H1 (cell line): ENCODE measurements around the gene CAMK2A. TPM values are rescaled to one million over a fixed set of nuclear protein-coding genes. Genes with fewer than 3 reads are reported as not detected.

Source experiments
- CTCF ChIA-PET: fragments of 300-600 bp; sonication (Branson Sonifier 250); formaldehyde crosslinking; loops from one replicate; lab custom pipeline; 2021; ENCODE audit not compliant: partially characterized antibody; lab: Charles Lee
- POLR2A ChIA-PET: fragments of 300-600 bp; sonication (Branson Sonifier 250); formaldehyde crosslinking; loops from one replicate; lab custom pipeline; 2021; ENCODE audit warnings: inconsistent platforms; ENCODE audit not compliant: partially characterized antibody; lab: Charles Lee
- DNase-seq, 2 experiments: peaks; one replicate each; pipeline versions ENCODE4 v3.0.0 to v3.0.0-alpha.2; 2010 to 2022; ENCODE audit warnings: low spot score in 2 of 2, low read depth in 1 of 2, mixed read lengths in 1 of 2
- FAIRE-seq: peaks from 2 replicates; lab custom pipeline; 2011; peaks lifted over from hg19 to GRCh38; lab: Jason Lieb, UNC
- H2AFZ ChIP-seq: 2 replicates; pipeline ENCODE4 v1.8.1; 2012; ENCODE audit warnings: low read length, inconsistent platforms
- H2AK5ac ChIP-seq: 2 replicates; pipeline ENCODE4 v1.6.1; 2013; ENCODE audit warnings: low read depth, low read length
- H2BK120ac ChIP-seq: replicated peaks from 2 replicates; pipeline ENCODE3; 2013; ENCODE audit warnings: low read depth, low read length, inconsistent platforms
- H2BK12ac ChIP-seq: 2 replicates; pipeline ENCODE4 v1.6.1; 2013; ENCODE audit warnings: low read depth, low read length
- H2BK15ac ChIP-seq: 2 replicates; pipeline ENCODE4 v1.6.1; 2013; ENCODE audit warnings: low read length
- H2BK20ac ChIP-seq: 2 replicates; pipeline ENCODE4 v1.6.1; 2013; ENCODE audit warnings: low read length
- H2BK5ac ChIP-seq: 2 replicates; pipeline ENCODE4 v1.6.1; 2013; ENCODE audit warnings: low read depth, low read length
- H3K14ac ChIP-seq: 2 replicates; pipeline ENCODE4 v1.6.1; 2013; ENCODE audit warnings: inconsistent platforms; ENCODE audit not compliant: insufficient read length
- H3K18ac ChIP-seq: 2 replicates; pipeline ENCODE4 v1.6.1; 2013; ENCODE audit warnings: low read length; ENCODE audit errors: extremely low read depth
- H3K23ac ChIP-seq: 2 replicates; pipeline ENCODE4 v1.6.1; 2013; ENCODE audit warnings: inconsistent platforms; ENCODE audit not compliant: insufficient read length
- H3K23me2 ChIP-seq: 2 replicates; pipeline ENCODE4 v1.6.1; 2013; ENCODE audit warnings: low read depth, low read length
- H3K27ac ChIP-seq: 2 replicates; pipeline ENCODE4 v1.6.1; 2011; ENCODE audit warnings: low read depth, low read length, inconsistent platforms
- H3K27me3 ChIP-seq, 4 experiments: replicated peaks in 1 of 4; 1 replicate in 1 of 4; 2 replicates in 3 of 4; pipeline versions ENCODE4 v1.6.1 to v1.8.1; 2011 to 2013; ENCODE audit warnings: low read length in 3 of 4, mild to moderate bottlenecking in 3 of 4, inconsistent platforms in 2 of 4, mixed read lengths in 2 of 4, moderate library complexity in 1 of 4; ENCODE audit not compliant: control insufficient read depth in 3 of 4, insufficient read depth in 3 of 4; ENCODE audit errors: extremely low read depth in 1 of 4
- H3K36me3 ChIP-seq, 4 experiments: 2 replicates each; pipeline versions ENCODE4 v1.6.1 to v1.8.1; 2011 to 2013; ENCODE audit warnings: mild to moderate bottlenecking in 4 of 4, low read length in 3 of 4, moderate library complexity in 2 of 4, control low read depth in 1 of 4, inconsistent platforms in 1 of 4; ENCODE audit not compliant: insufficient read depth in 4 of 4, control insufficient read depth in 2 of 4
- H3K4ac ChIP-seq: replicated peaks from 2 replicates; pipeline ENCODE3; 2013; ENCODE audit warnings: low read length, low read depth, mixed read lengths, inconsistent platforms; ENCODE audit not compliant: insufficient read length
- H3K4me1 ChIP-seq, 4 experiments: replicated peaks in 1 of 4; 1 replicate in 1 of 4; 2 replicates in 3 of 4; pipeline versions ENCODE4 v1.6.1 to v1.8.1; 2011 to 2013; ENCODE audit warnings: low read length in 3 of 4, inconsistent platforms in 2 of 4, mixed read lengths in 1 of 4; ENCODE audit not compliant: insufficient read depth in 4 of 4, control insufficient read depth in 3 of 4
- H3K4me2 ChIP-seq, 2 experiments: 2 replicates each; pipeline versions ENCODE4 v1.6.1 to v1.8.1; 2011 to 2013; ENCODE audit warnings: low read depth in 2 of 2, low read length in 2 of 2, control low read depth in 1 of 2, inconsistent platforms in 1 of 2, mild to moderate bottlenecking in 1 of 2; ENCODE audit not compliant: insufficient read depth in 1 of 2
- H3K4me3 ChIP-seq, 4 experiments: fragments of 200-600, 300-600 bp in 1 of 4; sonication (generic), shearing (Covaris generic), sonication (Bioruptor Twin) in 1 of 4; 2 replicates each; pipeline versions ENCODE4 v1.5.1 to v1.8.1; 2011 to 2016; ENCODE audit warnings: low read length in 4 of 4, low read depth in 3 of 4, control low read depth in 2 of 4, inconsistent platforms in 2 of 4, mild to moderate bottlenecking in 2 of 4, mixed read lengths in 1 of 4, moderate library complexity in 1 of 4; ENCODE audit not compliant: insufficient read depth in 2 of 4; ENCODE audit errors: extremely low read depth in 1 of 4
- H3K56ac ChIP-seq: replicated peaks from 2 replicates; pipeline ENCODE3; 2013; ENCODE audit warnings: low read depth, mild to moderate bottlenecking, mixed read lengths, low read length, inconsistent platforms; ENCODE audit not compliant: insufficient read length
- H3K79me1 ChIP-seq: 2 replicates; pipeline ENCODE4 v1.6.1; 2013; ENCODE audit warnings: low read depth, low read length, control low read depth
- H3K79me2 ChIP-seq, 2 experiments: 2 replicates each; pipeline versions ENCODE4 v1.6.1 to v1.8.1; 2012 to 2013; ENCODE audit warnings: low read length in 2 of 2, mild to moderate bottlenecking in 2 of 2, inconsistent platforms in 1 of 2; ENCODE audit not compliant: insufficient read depth in 2 of 2, control insufficient read depth in 1 of 2
- H3K9ac ChIP-seq, 4 experiments: replicated peaks in 1 of 4; 1 replicate in 1 of 4; 2 replicates in 3 of 4; pipeline versions ENCODE4 v1.6.1 to v1.8.1; 2011 to 2013; ENCODE audit warnings: low read depth in 3 of 4, low read length in 3 of 4, control low read depth in 2 of 4, mild to moderate bottlenecking in 2 of 4, moderate library complexity in 2 of 4, inconsistent platforms in 1 of 4; ENCODE audit errors: extremely low read depth in 1 of 4
- H3K9me3 ChIP-seq, 2 experiments: 2 replicates each; pipeline versions ENCODE4 v1.6.1 to v1.8.1; 2012 to 2013; ENCODE audit warnings: mild to moderate bottlenecking in 2 of 2, moderate library complexity in 2 of 2, control low read depth in 1 of 2, inconsistent platforms in 1 of 2, low read depth in 1 of 2, low read length in 1 of 2, mixed read lengths in 1 of 2; ENCODE audit not compliant: insufficient read depth in 2 of 2
- H4K20me1 ChIP-seq, 2 experiments: replicated peaks in 1 of 2; 2 replicates each; pipeline versions ENCODE3 to v1.8.1; 2011 to 2013; ENCODE audit warnings: inconsistent platforms in 2 of 2, low read length in 2 of 2, mild to moderate bottlenecking in 1 of 2; ENCODE audit not compliant: insufficient read depth in 2 of 2, control insufficient read depth in 1 of 2
- H4K5ac ChIP-seq: 2 replicates; pipeline ENCODE4 v1.6.1; 2013; ENCODE audit warnings: low read length, low read depth, mixed read lengths, inconsistent platforms; ENCODE audit not compliant: insufficient read length
- H4K8ac ChIP-seq: 2 replicates; pipeline ENCODE4 v1.8.0; 2013; ENCODE audit warnings: mild to moderate bottlenecking, moderate library complexity, low read length, inconsistent platforms; ENCODE audit not compliant: insufficient read depth; ENCODE audit errors: extremely low read depth
- H4K91ac ChIP-seq: replicated peaks from 2 replicates; pipeline ENCODE3; 2013; ENCODE audit warnings: low read length, mixed read lengths, inconsistent platforms; ENCODE audit not compliant: insufficient read length
- ASH2L ChIP-seq: fragments of 200-600, 300-600 bp; sonication (generic); IDR thresholded peaks from one replicate; pipeline ENCODE4 v1.7.1; 2017; ENCODE audit warnings: low read length
- BCL11A ChIP-seq, 2 experiments: IDR thresholded peaks; one replicate each; pipeline ENCODE4 v1.6.1; 2011; ENCODE audit warnings: low read depth in 2 of 2, low read length in 2 of 2, mild to moderate bottlenecking in 2 of 2
- EP300 ChIP-seq, 2 experiments: IDR thresholded peaks; 1 replicate in 1 of 2; 2 replicates in 1 of 2; pipeline ENCODE4 v1.6.1; 2011 to 2012; ENCODE audit warnings: low read depth in 2 of 2, low read length in 2 of 2, mild to moderate bottlenecking in 2 of 2, borderline replicate concordance in 1 of 2, inconsistent platforms in 1 of 2, moderate library complexity in 1 of 2
- GABPA ChIP-seq: IDR thresholded peaks from 2 replicates; pipeline ENCODE4 v1.6.1; 2011; ENCODE audit warnings: mild to moderate bottlenecking, low read length, moderate library complexity, borderline replicate concordance; ENCODE audit not compliant: insufficient read depth
- GTF2F1 ChIP-seq: IDR thresholded peaks from 2 replicates; pipeline ENCODE4 v1.6.1; 2012; ENCODE audit warnings: low read depth, low read length, improper control_type of control experiment, borderline replicate concordance
- KDM5A ChIP-seq: fragments of 200-600 bp; IDR thresholded peaks from 2 replicates; pipeline ENCODE4 v1.7.1; 2012; ENCODE audit warnings: mild to moderate bottlenecking, low read length, inconsistent platforms, mixed read lengths
- MAX ChIP-seq: IDR thresholded peaks from 2 replicates; pipeline ENCODE4 v1.6.1; 2012; ENCODE audit warnings: inconsistent platforms
- RBBP5 ChIP-seq: IDR thresholded peaks from 2 replicates; pipeline ENCODE4 v1.7.1; 2012; ENCODE audit warnings: low read depth, mild to moderate bottlenecking, inconsistent platforms, low read length, moderate library complexity, borderline replicate concordance
- TAF1 ChIP-seq: IDR thresholded peaks from 2 replicates; pipeline ENCODE4 v1.6.1; 2011; ENCODE audit warnings: mild to moderate bottlenecking, low read depth, low read length
- TBP ChIP-seq: IDR thresholded peaks from 2 replicates; pipeline ENCODE4 v1.6.1; 2011; ENCODE audit warnings: low read depth, low read length, improper control_type of control experiment
- YY1 ChIP-seq: IDR thresholded peaks from 2 replicates; pipeline ENCODE4 v1.6.1; 2011; ENCODE audit warnings: low read depth, mild to moderate bottlenecking, low read length
- WGBS, 2 experiments: shearing (Covaris generic) in 1 of 2; methylation state at CpG; one replicate each; pipeline versions ENCODE4 v1.1.6 to v1.1.7; 2013 to 2015; ENCODE audit warnings: low lambda C conversion rate in 2 of 2, mixed read lengths in 2 of 2, inconsistent platforms in 1 of 2, low coverage in 1 of 2, missing lambda C conversion rate in 1 of 2; ENCODE audit not compliant: insufficient replicate concordance in 2 of 2, insufficient coverage in 1 of 2, insufficient read length in 1 of 2; ENCODE audit errors: extremely low coverage in 1 of 2, missing lambda C conversion rate in 1 of 2; 5-methylcytosine and 5-hydroxymethylcytosine counted together
- polyA plus RNA-seq, 7 experiments: library from polyadenylated mRNA; depleted of rRNA in 3 of 7; stranded (reverse) in 5 of 7; unstranded in 2 of 7; fragments of >200 nt in 5 of 7; fragments of 200-250 nt in 2 of 7; gene quantifications; 1 replicate in 5 of 7; 2 replicates in 1 of 7; 4 replicates in 1 of 7; pipeline versions ENCODE4 v1.2.1 to v1.2.3, GENCODE V29; 2011 to 2013; ENCODE audit warnings: missing spikeins in 2 of 7, mixed read lengths in 2 of 7
- total RNA-seq: library from RNA; stranded (reverse); fragmentation: NEBNext Ultra II Directional; extraction: Animal tissue kit (Norgen Biotek cat#: 25700); gene quantifications from 2 replicates; pipeline ENCODE4 v1.2.1, GENCODE V29; 2021
- TF ChIP-seq, protein P1 (sequence below): IDR thresholded peaks from 2 replicates; pipeline ENCODE4 v1.6.1; 2012; ENCODE audit warnings: inconsistent platforms

CAMK2A gene
- total and polyA plus RNA-seq, 2 of the 8 experiments (the other 6 are each of a cell fraction or from before 2014, with no cell fraction given): 0.20 to 0.28 TPM

DNA sequence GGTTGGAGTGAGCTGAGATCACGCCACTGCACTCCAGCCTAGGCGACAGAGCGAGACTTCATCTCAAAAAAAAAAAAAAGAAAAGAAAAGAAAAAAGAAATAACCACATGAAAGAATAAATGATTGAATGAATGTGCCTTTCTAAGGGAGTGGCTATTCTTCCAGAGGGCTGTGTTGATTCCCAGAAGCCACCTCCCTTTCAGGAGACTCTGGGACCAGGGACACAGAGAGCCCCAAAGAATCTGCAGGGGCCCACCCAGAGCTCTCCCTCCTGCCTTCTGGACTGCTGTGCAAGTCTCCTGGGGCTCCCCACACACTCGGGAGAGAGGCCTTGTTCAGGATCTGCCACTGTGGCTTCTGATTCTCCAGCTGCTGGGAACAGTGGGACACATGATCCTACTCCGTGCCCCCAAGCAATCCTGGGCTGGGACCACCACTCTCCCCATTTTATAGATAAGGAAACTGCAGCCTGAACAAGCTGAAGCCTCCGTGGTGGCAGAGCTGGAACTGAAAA, 23.6 kb downstream of the CAMK2A start:
- H4K91ac ChIP-seq: no peak overlapping the region
- no peak overlapping the region for H2BK15ac ChIP-seq
- H4K5ac ChIP-seq: no peak overlapping the region
- FAIRE-seq (no peak), DNase-seq (no peak)
- no peaks in the 10 kb centered on the region for H3K36me3 ChIP-seq
- no peaks in the 10 kb centered on the region for H3K9me3 ChIP-seq
- no peak overlapping the region for H3K4me2 ChIP-seq
- H3K79me2 ChIP-seq: peaks cover 0 to 2% of the 10 kb centered on the region in 2 experiments; a peak in 1 of 4 replicates
- 89% methylated on average over 5 of the region's 6 CpGs; no CpG with 5 or more reads in 1 of the 2 experiments for WGBS, 2 experiments
- H3K14ac ChIP-seq: no peak overlapping the region
- H3K27me3 ChIP-seq: peaks cover 0 to 2% (median 0%) of the 10 kb centered on the region in 4 experiments; a peak in 1 of 7 replicates
- no peak overlapping the region for H4K8ac ChIP-seq
- peaks cover 0 to 4% of the 10 kb centered on the region in 2 experiments for H4K20me1 ChIP-seq
- no peak overlapping the region for H3K27ac ChIP-seq
- no peak overlapping the region for H2AFZ ChIP-seq
- H3K23ac ChIP-seq: no peak overlapping the region
- no peak overlapping the region for H3K4ac ChIP-seq
- CTCF ChIA-PET: interaction anchor here (0.9 to 3.1 kb wide), 9 partner anchors 8 to 144 kb away, joined by 3 to 20 read pairs (median 4); no protein-coding TSS in a partner anchor
- TF ChIP-seq GTF2F1 (no peak), ASH2L (no peak), EP300 (IDR thresholded peaks at IDR 0.05; ENCODE audit: borderline replicate concordance in 1 of 2, low read depth in 2 of 2, low read length in 2 of 2) (no peak), MAX (no peak), YY1 (no peak), TBP (no peak), TAF1 (no peak), RBBP5 (no peak), GABPA (no peak), BCL11A (IDR thresholded peaks at IDR 0.05; ENCODE audit: low read depth in 2 of 2, low read length in 2 of 2) (no peak), KDM5A (no peak)
- TF ChIP-seq, protein P1, sequence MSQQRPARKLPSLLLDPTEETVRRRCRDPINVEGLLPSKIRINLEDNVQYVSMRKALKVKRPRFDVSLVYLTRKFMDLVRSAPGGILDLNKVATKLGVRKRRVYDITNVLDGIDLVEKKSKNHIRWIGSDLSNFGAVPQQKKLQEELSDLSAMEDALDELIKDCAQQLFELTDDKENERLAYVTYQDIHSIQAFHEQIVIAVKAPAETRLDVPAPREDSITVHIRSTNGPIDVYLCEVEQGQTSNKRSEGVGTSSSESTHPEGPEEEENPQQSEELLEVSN: no peak
- H3K23me2 ChIP-seq: peaks cover 6% of the 10 kb centered on the region
- H3K56ac ChIP-seq: no peak overlapping the region
- no peak overlapping the region for H3K18ac ChIP-seq
- H3K4me1 ChIP-seq: peaks cover 0 to 25% (median 4%) of the 10 kb centered on the region in 4 experiments; a peak in 6 of 7 replicates
- H3K79me1 ChIP-seq: no peaks in the 10 kb centered on the region
- no peak overlapping the region for H2BK120ac ChIP-seq
- H2BK20ac ChIP-seq: no peak overlapping the region
- H3K9ac ChIP-seq: no peak overlapping the region
- no peak overlapping the region for H2BK12ac ChIP-seq
- no peak overlapping the region for H2BK5ac ChIP-seq
- POLR2A ChIA-PET: no interaction called here
- H2AK5ac ChIP-seq: no peak overlapping the region
- H3K4me3 ChIP-seq: no peak overlapping the region
